ENCODE data around the gene MRPL34.

GRCh38 chr19:17311455-17312188 lies 6.0 kb downstream of the MRPL34 start:
- no peak for TF ChIP-seq CTCF (IDR thresholded peaks at IDR 0.05)
- TF ChIP-seq POLR2A (IDR thresholded peaks at IDR 0.05): no peak

Measured in right lobe of liver (tissue), 4 donors.